NCI-H774 (cell line): ENCODE results near the gene PISD.
A peak's percentile ranks its signal among the peaks of the same experiment; 100 is the strongest.

ENCODE experiments used
- DNase-seq: peaks from one replicate; lab custom pipeline; 2025; lab: John Stamatoyannopoulos, UW

The PISD gene

GRCh38 chr22:31625661-31626426 is 36.2 kb downstream of the PISD start:
- DNase-seq, result no peak

DNA sequence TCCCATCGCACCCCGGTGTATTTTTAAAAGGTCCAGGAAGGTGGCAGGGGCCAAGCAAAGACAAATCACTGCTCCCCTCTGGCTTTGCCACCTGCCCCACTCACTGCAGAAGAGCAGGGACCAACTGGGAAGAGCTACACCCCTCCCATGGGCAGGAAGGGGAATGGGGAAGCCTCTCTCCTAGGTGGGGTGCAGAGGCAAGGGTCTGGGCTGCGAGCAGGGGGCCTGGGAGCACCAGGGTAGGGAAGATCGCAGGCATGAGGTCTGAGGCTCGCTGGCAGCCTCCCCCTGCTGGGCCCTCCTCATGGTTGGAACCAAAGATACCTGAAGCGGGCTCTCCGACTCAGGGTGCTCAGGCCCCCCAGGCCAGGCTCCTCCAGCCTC is 36.8 kb downstream of the PISD start:
- no peak for DNase-seq

GRCh38 chr22:31623592-31624304 is 38.3 kb downstream of the PISD start:
- no peak for DNase-seq

DNA sequence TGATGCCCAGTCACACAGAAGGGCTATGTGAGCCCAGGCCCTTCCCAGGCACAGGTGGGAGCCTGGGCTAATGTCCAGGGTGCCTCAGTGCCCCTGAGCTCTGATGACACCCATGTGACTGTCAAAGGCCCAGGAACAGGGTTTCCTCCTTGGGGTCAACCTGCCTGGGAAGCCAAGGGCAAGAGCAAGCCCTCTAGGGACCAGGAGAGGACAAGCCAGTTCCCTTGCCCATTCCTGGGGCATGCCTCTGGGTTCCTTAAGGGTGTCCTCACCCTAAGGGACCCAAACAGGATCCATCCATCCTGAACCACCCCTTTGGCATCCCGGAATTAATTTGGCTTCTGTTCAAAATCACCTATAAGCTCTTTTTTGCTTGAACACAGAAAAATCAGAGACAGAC is 39.0 kb downstream of the PISD start:
- DNase-seq, result no peak

- no peak for DNase-seq
Observed at GRCh38 chr22:31621507-31622124, 40.4 kb downstream of the PISD start.

GRCh38 chr22:31620756-31621480 is 41.1 kb downstream of the PISD start:
- DNase-seq, result no peak

- no peak for DNase-seq
Observed at GRCh38 chr22:31619611-31620300, 42.3 kb downstream of the PISD start.

DNA sequence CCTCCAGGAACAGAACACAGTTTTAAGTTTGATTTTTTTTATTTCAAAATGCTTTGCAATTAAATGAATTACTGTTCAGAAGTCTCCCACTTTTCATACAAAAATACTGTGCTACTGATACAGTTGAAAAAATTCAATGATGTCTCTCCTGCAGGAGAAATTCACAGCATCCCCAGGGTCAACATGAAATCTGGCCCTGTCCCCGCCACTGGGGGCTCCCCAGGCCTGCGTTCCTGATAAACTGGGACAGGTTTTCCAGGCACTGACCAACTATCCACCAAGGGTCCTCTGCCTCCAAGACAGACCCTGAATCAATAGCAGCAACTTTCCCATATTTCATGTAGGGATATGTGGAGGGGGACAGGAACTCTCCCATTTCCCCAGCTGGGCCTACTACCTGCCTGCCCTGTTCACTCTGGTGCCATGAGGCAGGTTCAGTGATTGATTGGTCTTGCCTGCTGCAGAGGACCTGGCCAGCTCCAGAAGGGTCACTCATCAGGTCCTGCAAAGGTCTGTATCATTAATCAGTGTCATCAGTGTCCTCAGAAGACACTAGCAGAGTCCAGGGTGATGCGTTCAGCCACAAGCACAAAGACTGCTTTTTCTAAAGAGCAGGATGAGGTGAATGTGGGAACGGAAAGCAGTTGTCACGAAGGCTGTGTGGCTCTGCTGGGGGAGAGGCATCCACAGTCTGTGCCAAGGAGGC is 43.4 kb downstream of the PISD start:
- DNase-seq, result no peak

- DNase-seq, result peak; percentile 46
Observed at GRCh38 chr22:31618057-31618456, 44.0 kb downstream of the PISD start.

GRCh38 chr22:31616315-31616980 is 45.6 kb downstream of the PISD start:
- no peak for DNase-seq

GRCh38 chr22:31615940-31616314 is 46.1 kb downstream of the PISD start:
- DNase-seq, result no peak

DNA sequence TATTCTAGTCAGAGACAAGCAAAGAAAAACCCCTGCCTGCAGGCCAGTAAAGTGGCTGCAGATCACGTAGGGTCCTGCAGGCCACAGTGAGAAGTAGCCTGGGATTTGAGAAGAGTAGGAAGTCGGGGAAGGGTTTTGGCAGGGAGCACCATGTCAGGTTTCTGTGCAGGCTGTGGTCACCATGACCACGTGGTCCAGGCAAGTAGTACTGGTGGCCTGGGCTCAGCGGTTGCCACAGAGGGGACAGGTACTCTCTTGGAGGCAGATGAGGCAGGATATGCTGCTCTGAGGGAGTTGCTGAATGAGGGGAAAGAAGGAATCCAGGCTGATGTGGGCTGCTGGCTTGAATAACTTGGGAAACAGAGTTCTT is 46.5 kb downstream of the PISD start:
- no peak for DNase-seq

DNA sequence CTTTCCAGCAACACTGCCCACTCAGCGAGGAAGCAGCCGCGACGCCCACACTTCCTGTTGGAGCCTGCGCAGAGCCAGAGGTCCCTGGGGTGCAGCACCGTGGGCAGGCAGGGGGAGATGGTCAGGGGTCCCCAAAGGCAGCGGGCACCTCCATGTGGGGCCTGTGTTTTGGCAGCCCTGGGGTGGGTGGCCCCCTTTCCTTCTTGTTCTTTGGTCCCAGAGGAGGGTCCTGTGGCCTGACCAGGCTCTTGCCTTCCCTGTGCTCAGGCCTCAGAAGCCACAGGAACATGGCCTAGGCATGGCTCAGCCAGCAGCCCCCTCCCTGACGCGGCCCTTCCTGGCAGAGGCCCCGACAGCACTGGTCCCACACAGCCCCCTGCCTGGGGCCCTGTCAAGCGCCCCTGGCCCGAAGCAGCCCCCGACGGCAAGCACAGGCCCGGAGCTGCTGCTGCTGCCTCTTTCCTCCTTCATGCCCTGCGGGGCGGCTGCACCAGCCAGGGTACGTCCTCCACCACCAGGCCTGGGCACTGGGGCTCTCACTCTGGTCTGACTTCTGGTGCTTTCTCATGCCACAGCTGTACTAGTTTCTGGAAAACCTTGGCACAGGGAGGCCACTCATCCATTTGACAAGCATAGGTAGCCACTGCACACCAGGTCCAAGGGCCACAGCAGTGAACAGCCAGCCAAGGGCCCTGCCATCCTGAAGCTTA is 47.1 kb downstream of the PISD start:
- no peak for DNase-seq

- DNase-seq, result no peak
Observed at GRCh38 chr22:31613904-31614296, 48.1 kb downstream of the PISD start.

DNA sequence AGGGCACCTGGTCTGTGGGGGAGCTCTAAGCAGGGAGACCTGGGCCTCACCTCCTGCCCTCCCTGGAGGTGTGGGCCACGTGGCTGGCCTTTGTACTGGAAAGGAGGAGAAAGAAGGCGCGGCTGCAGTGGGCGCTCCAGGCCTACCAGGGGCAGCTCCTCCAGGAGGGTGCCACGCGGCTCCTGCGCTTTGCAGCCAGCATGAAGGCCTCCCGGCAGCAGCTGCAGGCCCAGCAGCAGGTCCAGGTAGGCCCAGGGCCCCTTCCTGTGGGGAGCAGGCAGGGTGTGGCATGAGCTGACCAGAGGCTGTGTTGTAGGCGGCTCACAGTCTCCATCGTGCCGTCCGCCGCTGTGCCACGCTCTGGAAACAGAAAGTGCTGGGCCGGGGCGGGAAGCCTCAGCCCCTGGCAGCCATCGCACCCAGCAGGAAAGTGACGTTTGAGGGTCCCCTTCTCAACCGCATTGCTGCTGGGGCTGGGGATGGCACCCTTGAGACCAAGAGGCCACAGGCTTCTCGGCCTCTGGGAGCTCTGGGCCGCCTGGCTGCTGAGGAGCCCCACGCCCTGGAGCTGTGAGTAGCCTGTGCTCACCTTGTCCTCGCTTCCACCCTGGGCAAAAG is 48.6 kb downstream of the PISD start:
- no peak for DNase-seq

DNA sequence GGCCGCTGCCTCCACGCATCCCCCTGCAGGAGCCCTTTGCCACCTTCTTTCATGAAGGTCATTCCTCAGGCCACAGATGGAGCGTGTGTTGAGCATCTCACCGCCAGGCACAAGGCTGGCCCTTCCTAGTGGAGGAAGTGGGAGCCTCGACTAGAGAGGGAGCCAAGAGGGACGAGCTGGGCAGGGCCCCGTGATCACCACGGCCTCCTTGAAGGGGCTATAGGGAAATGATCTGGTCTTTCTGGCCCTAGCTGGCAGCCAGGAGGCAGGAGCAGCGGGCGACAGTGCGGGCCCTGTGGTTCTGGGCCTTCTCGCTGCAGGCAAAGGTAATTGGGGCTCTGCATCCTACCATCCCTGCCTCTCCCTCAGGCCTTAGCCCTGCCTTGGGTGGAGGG is 49.1 kb downstream of the PISD start:
- no peak for DNase-seq

DNA sequence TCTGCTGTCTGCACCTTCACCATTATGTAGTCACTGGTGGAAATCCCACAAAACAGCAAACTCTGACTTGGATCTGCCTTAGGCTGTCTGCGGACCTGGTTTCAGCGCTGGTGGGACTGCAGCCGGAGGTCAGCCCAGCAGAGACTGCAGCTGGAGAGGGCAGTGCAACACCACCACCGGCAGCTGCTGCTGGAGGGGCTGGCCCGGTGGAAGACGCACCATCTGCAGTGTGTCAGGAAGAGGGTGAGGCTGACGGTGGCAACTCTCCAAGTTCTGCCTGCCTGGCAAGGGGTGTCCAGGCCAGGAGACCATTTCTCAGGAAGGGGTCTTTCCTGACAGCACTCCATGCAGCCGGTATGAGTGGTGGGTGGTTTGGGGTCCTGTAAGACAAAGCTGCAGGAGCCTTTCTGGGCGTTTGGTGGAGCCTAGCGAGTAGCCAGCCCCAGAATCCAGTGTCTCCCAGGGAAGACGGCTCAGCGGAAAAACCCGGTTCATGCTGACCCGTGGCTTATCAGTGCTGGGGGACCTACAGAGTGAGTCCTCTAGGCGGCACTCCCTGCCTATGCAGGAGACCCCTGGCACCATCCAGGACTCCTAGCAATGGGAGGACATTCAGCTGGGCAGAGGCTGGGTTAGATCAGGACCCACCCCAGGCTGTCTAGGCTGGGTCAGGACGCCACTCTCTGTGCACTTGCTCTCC is 50.8 kb downstream of the PISD start:
- DNase-seq, result no peak

DNA sequence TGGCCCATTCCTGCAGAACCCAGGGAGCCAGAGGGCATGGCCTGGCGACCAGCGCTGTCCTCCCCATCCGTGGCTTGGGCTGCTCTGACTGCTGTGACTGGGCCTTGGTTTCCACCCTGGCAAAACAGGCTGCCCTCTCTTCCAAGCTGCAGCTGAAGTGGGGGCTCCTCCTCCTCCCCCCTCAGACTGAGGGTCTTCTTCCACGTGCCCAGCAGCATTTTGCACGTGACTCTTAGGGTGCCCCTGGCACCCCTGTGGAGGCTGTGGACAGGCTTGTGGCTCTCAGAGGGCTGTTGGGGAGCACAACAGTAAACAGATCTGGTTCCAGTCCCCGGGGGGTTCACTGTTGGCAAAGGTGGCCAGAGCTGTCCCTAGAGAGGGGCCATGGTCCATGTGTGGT is 51.4 kb downstream of the PISD start:
- DNase-seq, result no peak

- no peak for DNase-seq
Observed at GRCh38 chr22:31609716-31610115, 52.3 kb downstream of the PISD start.
